B cell (primary cell): Measurements from ENCODE around the gene SLC9A3. TPM values are rescaled to one million over a fixed set of nuclear protein-coding genes. Genes with fewer than 3 reads are reported as not detected.

Experiments
- ATAC-seq: fragments of 200-7000 bp; cut with Tn5 transposase; one replicate; pipeline ENCODE4 v1.10.0; 2021; ENCODE audit warnings: low read depth, mild to moderate bottlenecking, moderate number of reproducible peaks, moderate library complexity
- CTCF ChIA-PET: fragments of 350-600 bp; sonication (Branson Sonifier 250); formaldehyde crosslinking; loops from one replicate; lab custom pipeline; 2021; ENCODE audit warnings: antibody characterized with exemption, inconsistent platforms; lab: Charles Lee
- POLR2A ChIA-PET: fragments of 350-600 bp; sonication (Branson Sonifier 250); formaldehyde crosslinking; loops from one replicate; lab custom pipeline; 2021; ENCODE audit warnings: antibody characterized with exemption; lab: Charles Lee
- DNase-seq: peaks from one replicate; pipeline ENCODE4 v3.0.0; 2013
- H2AFZ ChIP-seq: 2 replicates; pipeline ENCODE4 v1.6.1; 2012; ENCODE audit warnings: mild to moderate bottlenecking, low read depth, low read length; ENCODE audit not compliant: insufficient read depth, poor library complexity, severe bottlenecking
- H3K27ac ChIP-seq, 2 donors: 1 replicate in 1 of 2; 2 replicates in 1 of 2; pipeline ENCODE4 v1.5.1; 2012 to 2013; ENCODE audit warnings: low read length in 2 of 2, mild to moderate bottlenecking in 2 of 2, moderate library complexity in 1 of 2
- H3K27me3 ChIP-seq, 4 experiments: fragments of 200-600 bp in 1 of 4; sonication (generic) in 1 of 4; replicated peaks in 1 of 4; 1 replicate in 2 of 4; 2 replicates in 2 of 4; pipeline versions ENCODE4 v1.6.1 to v1.7.0; 2013 to 2016; ENCODE audit warnings: low read length in 3 of 4, mild to moderate bottlenecking in 2 of 4, mixed read lengths in 1 of 4, moderate library complexity in 1 of 4; ENCODE audit not compliant: insufficient read depth in 4 of 4, control insufficient read depth in 3 of 4; ENCODE audit errors: control extremely low read depth in 1 of 4
- H3K36me3 ChIP-seq, 2 experiments: replicated peaks in 1 of 2; 1 replicate in 1 of 2; 2 replicates in 1 of 2; pipeline versions ENCODE4 v1.6.1 to v1.7.1; 2013; ENCODE audit warnings: low read length in 1 of 2; ENCODE audit not compliant: insufficient read depth in 2 of 2, control insufficient read depth in 1 of 2; ENCODE audit errors: control extremely low read depth in 1 of 2, extremely low read depth in 1 of 2
- H3K4me1 ChIP-seq, 2 donors: fragments of 200-600 bp in 1 of 2; sonication (generic) in 1 of 2; 1 replicate in 1 of 2; 2 replicates in 1 of 2; pipeline versions ENCODE4 v1.5.1 to v1.6.1; 2013 to 2017; ENCODE audit warnings: low read length in 2 of 2; ENCODE audit not compliant: control insufficient read depth in 2 of 2, insufficient read depth in 2 of 2
- H3K4me2 ChIP-seq: replicated peaks from 2 replicates; pipeline ENCODE3; 2012; ENCODE audit warnings: mild to moderate bottlenecking, low read depth, low read length; ENCODE audit not compliant: poor library complexity, severe bottlenecking
- H3K4me3 ChIP-seq, 5 experiments: fragments of 200-600 bp in 1 of 5; sonication (generic) in 1 of 5; 1 replicate in 3 of 5; 2 replicates in 2 of 5; pipeline versions ENCODE4 v1.5.1 to v1.7.0; 2011 to 2016; ENCODE audit warnings: low read length in 4 of 5, mild to moderate bottlenecking in 4 of 5, low read depth in 2 of 5, control low read depth in 1 of 5, moderate library complexity in 1 of 5; ENCODE audit not compliant: insufficient read depth in 1 of 5; ENCODE audit errors: control extremely low read depth in 1 of 5, extremely low read depth in 1 of 5
- H3K79me2 ChIP-seq: fragments of 200-600 bp; sonication (generic); one replicate; pipeline ENCODE4 v1.6.0; 2016; ENCODE audit warnings: low read length; ENCODE audit not compliant: control insufficient read depth, insufficient read depth
- H3K9ac ChIP-seq: fragments of 200-600 bp; sonication (generic); 2 replicates; pipeline ENCODE4 v1.6.1; 2017; ENCODE audit warnings: mild to moderate bottlenecking, low read length, moderate library complexity
- H3K9me3 ChIP-seq, 3 donors: one replicate each; pipeline versions ENCODE4 v1.6.1 to v1.7.1; 2013; ENCODE audit warnings: low read length in 2 of 3; ENCODE audit not compliant: control insufficient read depth in 2 of 3, insufficient read depth in 1 of 3; ENCODE audit errors: control extremely low read depth in 1 of 3
- H4K20me1 ChIP-seq: 2 replicates; pipeline ENCODE4 v1.6.0; 2012; ENCODE audit warnings: mild to moderate bottlenecking, low read length; ENCODE audit not compliant: insufficient read depth, control insufficient read depth, poor library complexity, severe bottlenecking
- H3K27ac Mint-ChIP-seq: one replicate; pipeline ENCODE4 v1.8.0; 2021; ENCODE audit warnings: mixed read lengths
- H3K27me3 Mint-ChIP-seq: one replicate; pipeline ENCODE4 v1.8.0; 2021; ENCODE audit warnings: mixed read lengths
- H3K4me1 Mint-ChIP-seq: one replicate; pipeline ENCODE4 v1.8.0; 2021; ENCODE audit warnings: mixed read lengths
- H3K4me3 Mint-ChIP-seq: one replicate; pipeline ENCODE4 v1.8.0; 2021; ENCODE audit warnings: mixed read lengths
- H3K9me3 Mint-ChIP-seq: one replicate; pipeline ENCODE4 v1.8.0; 2022; ENCODE audit warnings: mixed read lengths; ENCODE audit not compliant: insufficient read depth
- EZH2 ChIP-seq: IDR thresholded peaks from 2 replicates; pipeline ENCODE4 v1.6.1; 2012; ENCODE audit warnings: borderline replicate concordance, low read depth, mild to moderate bottlenecking, moderate library complexity, low read length; ENCODE audit not compliant: insufficient read depth, poor library complexity, severe bottlenecking
- WGBS: methylation state at CpG from one replicate; pipeline ENCODE4 v1.1.5; 2013; ENCODE audit warnings: missing lambda C conversion rate; ENCODE audit not compliant: insufficient coverage; 5-methylcytosine and 5-hydroxymethylcytosine counted together
- intact Hi-C: fragments of 100-400 bp; cut with micrococcal nuclease; formaldehyde crosslinking; loops from one replicate; pipeline ENCODE4 v1.10.0; 2022
- polyA plus RNA-seq: library from polyadenylated mRNA; depleted of rRNA; stranded (reverse); fragments of >200 nt; gene quantifications from 2 replicates; pipeline ENCODE4 v1.2.3, GENCODE V29; 2012
- total RNA-seq, 2 donors: library from RNA; stranded (reverse); fragments of 120-200 nt in 1 of 2; gene quantifications; 1 replicate in 1 of 2; 2 replicates in 1 of 2; pipeline versions ENCODE4 v1.2.3 to v1.2.4, GENCODE V29; 2013 to 2022
- TF ChIP-seq, protein P1 (sequence below): fragments of 200-600 bp; IDR thresholded peaks from one replicate; pipeline ENCODE4 v1.8.0; 2022; ENCODE audit warnings: antibody characterized with exemption, mild to moderate bottlenecking

SLC9A3 gene
- total and polyA plus RNA-seq, 2 donors (not counting 1 experiment from before 2014, with no cell fraction given) = 0.84 to 2.0 TPM

DNA sequence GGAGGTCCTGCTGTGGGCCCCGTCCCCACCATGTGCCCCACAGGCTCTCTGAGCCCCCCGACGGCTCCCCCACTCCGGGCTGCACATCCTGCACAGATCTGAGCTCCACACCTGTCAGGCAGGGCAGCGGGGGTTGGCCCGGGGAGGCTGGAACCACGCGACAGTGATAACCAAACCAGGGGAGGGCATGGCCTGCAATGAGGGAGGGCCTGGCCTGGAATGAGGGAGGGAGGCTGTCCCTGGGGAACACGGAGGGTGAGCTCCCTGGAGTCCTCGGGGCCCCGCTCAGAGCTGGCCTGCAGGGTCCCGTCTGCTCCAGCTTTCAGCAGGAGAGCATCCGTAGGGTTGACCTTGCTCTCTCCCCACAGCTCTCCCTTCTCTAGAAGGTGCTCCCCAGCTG, 30.5 kb downstream of the SLC9A3 start:
- H3K4me1 Mint-ChIP-seq = no peaks in the 10 kb centered on the region
- H3K27me3 Mint-ChIP-seq = peaks cover 13% of the 10 kb centered on the region
- H2AFZ ChIP-seq = no peak overlapping the region
- no peaks in the 10 kb centered on the region for H3K4me1 ChIP-seq
- ATAC-seq (no peak), DNase-seq (no peak)
- H3K36me3 ChIP-seq = no peaks in the 10 kb centered on the region
- H3K4me2 ChIP-seq = no peak overlapping the region
- POLR2A ChIA-PET = no interaction called here
- no peak overlapping the region for H3K27ac ChIP-seq
- H3K4me3 Mint-ChIP-seq = no peak overlapping the region
- H3K79me2 ChIP-seq = no peaks in the 10 kb centered on the region
- H3K27me3 ChIP-seq = peaks cover 0 to 18% (median 0%) of the 10 kb centered on the region in 4 experiments
- H4K20me1 ChIP-seq = no peaks in the 10 kb centered on the region
- intact Hi-C loops = no loop called here
- H3K9me3 Mint-ChIP-seq = no peaks in the 10 kb centered on the region
- H3K9ac ChIP-seq = no peak overlapping the region
- CTCF ChIA-PET = no interaction called here
- H3K27ac Mint-ChIP-seq = no peak overlapping the region
- no peak overlapping the region for H3K4me3 ChIP-seq
- TF ChIP-seq, protein P1, sequence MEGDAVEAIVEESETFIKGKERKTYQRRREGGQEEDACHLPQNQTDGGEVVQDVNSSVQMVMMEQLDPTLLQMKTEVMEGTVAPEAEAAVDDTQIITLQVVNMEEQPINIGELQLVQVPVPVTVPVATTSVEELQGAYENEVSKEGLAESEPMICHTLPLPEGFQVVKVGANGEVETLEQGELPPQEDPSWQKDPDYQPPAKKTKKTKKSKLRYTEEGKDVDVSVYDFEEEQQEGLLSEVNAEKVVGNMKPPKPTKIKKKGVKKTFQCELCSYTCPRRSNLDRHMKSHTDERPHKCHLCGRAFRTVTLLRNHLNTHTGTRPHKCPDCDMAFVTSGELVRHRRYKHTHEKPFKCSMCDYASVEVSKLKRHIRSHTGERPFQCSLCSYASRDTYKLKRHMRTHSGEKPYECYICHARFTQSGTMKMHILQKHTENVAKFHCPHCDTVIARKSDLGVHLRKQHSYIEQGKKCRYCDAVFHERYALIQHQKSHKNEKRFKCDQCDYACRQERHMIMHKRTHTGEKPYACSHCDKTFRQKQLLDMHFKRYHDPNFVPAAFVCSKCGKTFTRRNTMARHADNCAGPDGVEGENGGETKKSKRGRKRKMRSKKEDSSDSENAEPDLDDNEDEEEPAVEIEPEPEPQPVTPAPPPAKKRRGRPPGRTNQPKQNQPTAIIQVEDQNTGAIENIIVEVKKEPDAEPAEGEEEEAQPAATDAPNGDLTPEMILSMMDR = no peak
- TF ChIP-seq EZH2 = no peak
- WGBS = 78% methylated on average over 11 of the region's 13 CpGs
- H3K9me3 ChIP-seq = peaks cover 0 to 10% (median 0%) of the 10 kb centered on the region in 3 donors

DNA sequence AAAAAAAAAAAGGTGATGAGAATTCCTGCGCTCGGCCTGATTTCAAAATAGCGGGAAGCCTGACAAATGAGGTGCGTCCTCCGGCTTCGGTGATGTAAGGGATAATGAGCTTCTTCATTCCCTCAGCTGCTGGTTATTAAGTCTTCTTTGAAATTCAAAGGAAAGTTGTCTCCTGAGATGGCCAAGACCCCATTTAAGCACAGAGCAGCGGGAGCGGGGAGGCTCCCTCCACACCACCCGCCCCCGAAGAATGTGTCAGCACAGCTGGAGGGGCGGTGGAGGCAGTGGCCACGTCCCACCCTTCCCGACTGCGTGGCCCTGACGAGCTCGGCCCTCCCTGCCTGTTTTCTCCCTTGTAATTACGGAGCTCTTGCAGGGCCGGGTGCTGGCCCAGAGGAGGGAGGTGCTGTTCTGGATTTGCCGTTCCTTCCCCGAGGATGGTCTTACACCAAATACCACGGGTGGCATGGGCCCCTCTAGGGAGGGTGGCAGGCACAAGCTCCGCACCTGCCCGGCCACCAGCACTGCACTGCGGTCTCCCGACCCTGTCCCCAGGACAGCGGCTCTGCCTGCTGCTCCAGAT, 31.0 kb downstream of the SLC9A3 start:
- CTCF ChIA-PET = no interaction called here

More for the DNA sequence above, 31.0 kb downstream of the SLC9A3 start:
- Mint-ChIP-seq H3K4me1 (no peaks in the 10 kb centered on the region), H3K27ac (no peak overlapping the region), H3K9me3 (no peaks in the 10 kb centered on the region), H3K27me3 (peaks cover 12% of the 10 kb centered on the region), H3K4me3 (no peak overlapping the region)
- DNase-seq (no peak), ATAC-seq (no peak)
- whole genome bisulfite sequencing = 81% methylated on average over 24 of the region's 26 CpGs
- H3K9ac ChIP-seq = no peak overlapping the region
- no peaks in the 10 kb centered on the region for H3K4me1 ChIP-seq
- H3K27ac ChIP-seq = no peak overlapping the region
- H3K36me3 ChIP-seq = no peaks in the 10 kb centered on the region
- peaks cover 0 to 10% (median 0%) of the 10 kb centered on the region in 3 donors for H3K9me3 ChIP-seq
- intact Hi-C loops = no loop called here
- no peak overlapping the region for H2AFZ ChIP-seq
- TF ChIP-seq EZH2 = no peak
- TF ChIP-seq, protein P1 = no peak
- H3K4me2 ChIP-seq = no peak overlapping the region
- H3K79me2 ChIP-seq = no peaks in the 10 kb centered on the region
- POLR2A ChIA-PET = no interaction called here
- no peak overlapping the region for H3K4me3 ChIP-seq
- no peaks in the 10 kb centered on the region for H4K20me1 ChIP-seq
- H3K27me3 ChIP-seq = peaks cover 0 to 15% (median 0%) of the 10 kb centered on the region in 4 experiments
